SU-DHL-6 (cell line): ENCODE results near the gene ALAS1.

ENCODE experiments used
- CTCF ChIP-seq: fragments of 200-600 bp; sonication (generic); IDR thresholded peaks from one replicate; pipeline ENCODE4 v1.5.1; 2017; ENCODE audit warnings: antibody characterized with exemption, mild to moderate bottlenecking, low read length, moderate library complexity; ENCODE audit not compliant: insufficient read depth, poor library complexity, severe bottlenecking
- EZH2phosphoT487 ChIP-seq: fragments of 200-600 bp; sonication (generic), shearing (Covaris generic); conservative IDR thresholded peaks from 2 replicates; pipeline ENCODE4 v1.6.1; 2018; ENCODE audit warnings: mild to moderate bottlenecking, antibody characterized with exemption, low read length, moderate library complexity, mixed read lengths

GRCh38 chr3:52237006-52237656 is 39.2 kb downstream of the ALAS1 start:
- TF ChIP-seq CTCF (no peak), EZH2phosphoT487 (no peak)
